GM23338 (cell line): Measurements from ENCODE around the gene CEP70. TPM values are rescaled to one million over a fixed set of nuclear protein-coding genes. Genes with fewer than 3 reads are reported as not detected.

Experiments
- ATAC-seq: fragments of 200-7000 bp; cut with Tn5 transposase; 3 replicates; pipeline ENCODE4 v1.9.1; 2020
- DNase-seq: peaks from one replicate; pipeline ENCODE4 v3.0.0-alpha.2; 2015; ENCODE audit warnings: low spot score
- H2AFZ ChIP-seq: fragments of 200-600 bp; sonication (generic); 2 replicates; pipeline ENCODE4 v1.8.0; 2016; ENCODE audit warnings: antibody characterized with exemption, mild to moderate bottlenecking, moderate library complexity
- H3F3A ChIP-seq: fragments of 200-600 bp; sonication (generic); replicated peaks from 2 replicates; pipeline ENCODE4 v1.8.0; 2017; ENCODE audit warnings: antibody characterized with exemption, mixed run types, low read depth
- H3K27ac ChIP-seq: fragments of 200-600 bp; sonication (generic); 2 replicates; pipeline ENCODE4 v1.6.1; 2016; ENCODE audit warnings: low read depth
- H3K27me3 ChIP-seq: fragments of 200-600 bp; sonication (generic); 2 replicates; pipeline ENCODE4 v1.8.0; 2016; ENCODE audit warnings: mild to moderate bottlenecking, mixed run types, moderate library complexity; ENCODE audit not compliant: insufficient read depth
- H3K36me3 ChIP-seq: fragments of 200-600 bp; sonication (generic); 2 replicates; pipeline ENCODE4 v1.8.0; 2016; ENCODE audit warnings: mild to moderate bottlenecking; ENCODE audit not compliant: insufficient read depth
- H3K4me1 ChIP-seq: fragments of 200-600 bp; sonication (generic); 2 replicates; pipeline ENCODE4 v1.8.0; 2016; ENCODE audit warnings: mild to moderate bottlenecking, moderate library complexity; ENCODE audit not compliant: insufficient read depth
- H3K4me2 ChIP-seq: fragments of 200-600 bp; sonication (generic); 2 replicates; pipeline ENCODE4 v1.7.1; 2017; ENCODE audit warnings: mixed run types
- H3K4me3 ChIP-seq: fragments of 200-600 bp; sonication (generic); 2 replicates; pipeline ENCODE4 v1.6.1; 2016; ENCODE audit warnings: mixed run types
- H3K79me2 ChIP-seq: fragments of 200-600 bp; sonication (generic); replicated peaks from 2 replicates; pipeline ENCODE4 v1.8.0; 2017; ENCODE audit warnings: mild to moderate bottlenecking; ENCODE audit not compliant: insufficient read depth
- H3K9me2 ChIP-seq: fragments of 200-600 bp; sonication (generic); 2 replicates; pipeline ENCODE4 v1.8.0; 2017; ENCODE audit not compliant: insufficient read depth
- H4K20me1 ChIP-seq: fragments of 200-600 bp; sonication (generic); replicated peaks from 2 replicates; pipeline ENCODE4 v1.8.0; 2017; ENCODE audit warnings: mild to moderate bottlenecking; ENCODE audit not compliant: insufficient read depth
- H3K27ac Mint-ChIP-seq: 2 replicates; pipeline ENCODE4 v1.8.0; 2020; ENCODE audit warnings: inconsistent platforms, mild to moderate bottlenecking, moderate library complexity, mixed read lengths
- H3K27me3 Mint-ChIP-seq: 3 replicates; pipeline ENCODE4 v1.8.0; 2022; ENCODE audit warnings: low read depth, mild to moderate bottlenecking, moderate library complexity, mixed read lengths, inconsistent platforms; ENCODE audit not compliant: insufficient read depth, poor library complexity
- H3K36me3 Mint-ChIP-seq: 3 replicates; pipeline ENCODE4 v1.8.0; 2021; ENCODE audit warnings: low read depth, mild to moderate bottlenecking, inconsistent platforms, moderate library complexity, mixed read lengths
- H3K4me1 Mint-ChIP-seq: 3 replicates; pipeline ENCODE4 v1.8.0; 2020; ENCODE audit warnings: mild to moderate bottlenecking, inconsistent platforms, mixed read lengths
- H3K4me3 Mint-ChIP-seq: 3 replicates; pipeline ENCODE4 v1.8.0; 2021; ENCODE audit warnings: moderate library complexity, mild to moderate bottlenecking, inconsistent platforms, mixed read lengths
- H3K9me3 Mint-ChIP-seq: 3 replicates; pipeline ENCODE4 v1.8.0; 2020; ENCODE audit warnings: moderate library complexity, mild to moderate bottlenecking, inconsistent platforms, mixed read lengths
- EZH2phosphoT487 ChIP-seq: fragments of 200-600 bp; sonication (generic); IDR thresholded peaks from one replicate; pipeline ENCODE4 v1.8.1; 2018; ENCODE audit warnings: antibody characterized with exemption; ENCODE audit not compliant: unreplicated experiment
- JUNB ChIP-seq: IDR thresholded peaks from one replicate; pipeline ENCODE4 v1.6.1; 2016; ENCODE audit warnings: antibody characterized with exemption; ENCODE audit not compliant: unreplicated experiment
- NANOG ChIP-seq: IDR thresholded peaks from 2 replicates; pipeline ENCODE4 v1.6.1; 2016; ENCODE audit warnings: antibody characterized with exemption, borderline replicate concordance
- POLR2AphosphoS5 ChIP-seq: IDR thresholded peaks from 2 replicates; pipeline ENCODE4 v1.6.1; 2016; ENCODE audit warnings: antibody characterized with exemption, low read depth
- STAT1 ChIP-seq: IDR thresholded peaks from one replicate; pipeline ENCODE4 v1.6.1; 2016; ENCODE audit warnings: antibody characterized with exemption; ENCODE audit not compliant: unreplicated experiment
- polyA plus RNA-seq: library from polyadenylated mRNA; unstranded; fragments of >200 nt; fragmentation: Nextera tagmentation; extraction: Ambion mirVana; gene quantifications from 2 replicates; pipeline ENCODE4 v1.2.1, GENCODE V29; 2016
- total RNA-seq: library from RNA; depleted of rRNA; stranded (reverse); fragments of >200 nt; shearing (Covaris generic); gene quantifications from 2 replicates; pipeline ENCODE4 v1.2.3, GENCODE V29; 2014
- TF ChIP-seq, protein P1 (sequence below): IDR thresholded peaks from 2 replicates; pipeline ENCODE4 v1.6.1; 2016; ENCODE audit warnings: antibody characterized with exemption
- TF ChIP-seq, protein P2 (sequence below), 2 experiments: fragments of 200-600 bp in 1 of 2; sonication (generic) in 1 of 2; conservative IDR thresholded peaks; 2 replicates each; pipeline versions ENCODE4 v1.5.1 to v1.6.1; 2016 to 2017; ENCODE audit warnings: antibody characterized with exemption in 2 of 2, low read depth in 2 of 2, mild to moderate bottlenecking in 2 of 2, moderate library complexity in 1 of 2
- TF ChIP-seq, protein P3 (sequence below): IDR thresholded peaks from one replicate; pipeline ENCODE4 v1.6.1; 2018; ENCODE audit warnings: antibody characterized with exemption; ENCODE audit not compliant: unreplicated experiment
- TF ChIP-seq, protein P4 (sequence below): fragments of 250-450 bp; sonication (Bioruptor Pico); IDR thresholded peaks from 2 replicates; pipeline ENCODE4 v1.5.0; 2020; ENCODE audit warnings: mild to moderate bottlenecking, moderate library complexity

Gene CEP70
- total and polyA plus RNA-seq, 2 experiments from 2014 or later: 28.8 to 31.4 TPM

DNA sequence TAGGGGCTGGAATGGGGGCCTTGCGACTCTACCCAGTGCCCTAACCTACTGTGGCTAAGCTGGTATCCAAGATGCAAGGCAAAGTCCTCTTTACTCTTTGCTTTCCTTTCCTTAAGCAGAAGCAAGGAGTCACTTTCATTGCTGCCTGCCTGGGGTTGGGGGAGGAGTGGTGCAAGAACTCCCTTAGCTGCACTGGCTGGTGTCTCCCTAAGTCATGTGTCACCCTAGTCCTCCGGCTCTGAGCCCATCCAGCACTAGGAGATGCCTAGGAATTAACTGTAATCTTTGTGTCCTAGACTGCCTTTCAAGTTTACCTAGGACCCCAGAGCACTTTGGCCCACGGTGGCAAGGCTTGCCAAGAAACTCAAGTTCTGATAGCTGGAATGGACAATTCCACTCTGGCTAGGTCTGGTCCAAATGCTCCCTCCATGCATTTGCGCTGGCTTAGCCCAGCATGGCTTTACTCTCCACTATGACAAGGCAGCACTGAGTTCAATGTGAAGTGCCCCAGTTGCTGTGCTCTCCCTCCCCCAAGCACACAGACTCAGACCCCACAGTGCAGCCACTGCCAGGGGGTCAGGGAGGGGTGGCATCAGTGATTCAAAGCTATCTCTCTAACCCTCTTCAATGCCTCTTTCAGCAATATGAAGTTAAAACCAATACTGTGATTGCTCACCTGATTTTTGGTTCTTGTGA lies 100.9 kb downstream of the CEP70 start (continued):
- TF ChIP-seq NANOG (no peak), EZH2phosphoT487 (no peak)
- TF ChIP-seq, protein P1, sequence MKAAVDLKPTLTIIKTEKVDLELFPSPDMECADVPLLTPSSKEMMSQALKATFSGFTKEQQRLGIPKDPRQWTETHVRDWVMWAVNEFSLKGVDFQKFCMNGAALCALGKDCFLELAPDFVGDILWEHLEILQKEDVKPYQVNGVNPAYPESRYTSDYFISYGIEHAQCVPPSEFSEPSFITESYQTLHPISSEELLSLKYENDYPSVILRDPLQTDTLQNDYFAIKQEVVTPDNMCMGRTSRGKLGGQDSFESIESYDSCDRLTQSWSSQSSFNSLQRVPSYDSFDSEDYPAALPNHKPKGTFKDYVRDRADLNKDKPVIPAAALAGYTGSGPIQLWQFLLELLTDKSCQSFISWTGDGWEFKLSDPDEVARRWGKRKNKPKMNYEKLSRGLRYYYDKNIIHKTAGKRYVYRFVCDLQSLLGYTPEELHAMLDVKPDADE: no peak
- TF ChIP-seq, protein P2, sequence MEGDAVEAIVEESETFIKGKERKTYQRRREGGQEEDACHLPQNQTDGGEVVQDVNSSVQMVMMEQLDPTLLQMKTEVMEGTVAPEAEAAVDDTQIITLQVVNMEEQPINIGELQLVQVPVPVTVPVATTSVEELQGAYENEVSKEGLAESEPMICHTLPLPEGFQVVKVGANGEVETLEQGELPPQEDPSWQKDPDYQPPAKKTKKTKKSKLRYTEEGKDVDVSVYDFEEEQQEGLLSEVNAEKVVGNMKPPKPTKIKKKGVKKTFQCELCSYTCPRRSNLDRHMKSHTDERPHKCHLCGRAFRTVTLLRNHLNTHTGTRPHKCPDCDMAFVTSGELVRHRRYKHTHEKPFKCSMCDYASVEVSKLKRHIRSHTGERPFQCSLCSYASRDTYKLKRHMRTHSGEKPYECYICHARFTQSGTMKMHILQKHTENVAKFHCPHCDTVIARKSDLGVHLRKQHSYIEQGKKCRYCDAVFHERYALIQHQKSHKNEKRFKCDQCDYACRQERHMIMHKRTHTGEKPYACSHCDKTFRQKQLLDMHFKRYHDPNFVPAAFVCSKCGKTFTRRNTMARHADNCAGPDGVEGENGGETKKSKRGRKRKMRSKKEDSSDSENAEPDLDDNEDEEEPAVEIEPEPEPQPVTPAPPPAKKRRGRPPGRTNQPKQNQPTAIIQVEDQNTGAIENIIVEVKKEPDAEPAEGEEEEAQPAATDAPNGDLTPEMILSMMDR (conservative IDR thresholded peaks at IDR 0.05; ENCODE audit: low read depth in 2 of 2): no peak
- TF ChIP-seq, protein P3, sequence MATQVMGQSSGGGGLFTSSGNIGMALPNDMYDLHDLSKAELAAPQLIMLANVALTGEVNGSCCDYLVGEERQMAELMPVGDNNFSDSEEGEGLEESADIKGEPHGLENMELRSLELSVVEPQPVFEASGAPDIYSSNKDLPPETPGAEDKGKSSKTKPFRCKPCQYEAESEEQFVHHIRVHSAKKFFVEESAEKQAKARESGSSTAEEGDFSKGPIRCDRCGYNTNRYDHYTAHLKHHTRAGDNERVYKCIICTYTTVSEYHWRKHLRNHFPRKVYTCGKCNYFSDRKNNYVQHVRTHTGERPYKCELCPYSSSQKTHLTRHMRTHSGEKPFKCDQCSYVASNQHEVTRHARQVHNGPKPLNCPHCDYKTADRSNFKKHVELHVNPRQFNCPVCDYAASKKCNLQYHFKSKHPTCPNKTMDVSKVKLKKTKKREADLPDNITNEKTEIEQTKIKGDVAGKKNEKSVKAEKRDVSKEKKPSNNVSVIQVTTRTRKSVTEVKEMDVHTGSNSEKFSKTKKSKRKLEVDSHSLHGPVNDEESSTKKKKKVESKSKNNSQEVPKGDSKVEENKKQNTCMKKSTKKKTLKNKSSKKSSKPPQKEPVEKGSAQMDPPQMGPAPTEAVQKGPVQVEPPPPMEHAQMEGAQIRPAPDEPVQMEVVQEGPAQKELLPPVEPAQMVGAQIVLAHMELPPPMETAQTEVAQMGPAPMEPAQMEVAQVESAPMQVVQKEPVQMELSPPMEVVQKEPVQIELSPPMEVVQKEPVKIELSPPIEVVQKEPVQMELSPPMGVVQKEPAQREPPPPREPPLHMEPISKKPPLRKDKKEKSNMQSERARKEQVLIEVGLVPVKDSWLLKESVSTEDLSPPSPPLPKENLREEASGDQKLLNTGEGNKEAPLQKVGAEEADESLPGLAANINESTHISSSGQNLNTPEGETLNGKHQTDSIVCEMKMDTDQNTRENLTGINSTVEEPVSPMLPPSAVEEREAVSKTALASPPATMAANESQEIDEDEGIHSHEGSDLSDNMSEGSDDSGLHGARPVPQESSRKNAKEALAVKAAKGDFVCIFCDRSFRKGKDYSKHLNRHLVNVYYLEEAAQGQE: no peak

DNA sequence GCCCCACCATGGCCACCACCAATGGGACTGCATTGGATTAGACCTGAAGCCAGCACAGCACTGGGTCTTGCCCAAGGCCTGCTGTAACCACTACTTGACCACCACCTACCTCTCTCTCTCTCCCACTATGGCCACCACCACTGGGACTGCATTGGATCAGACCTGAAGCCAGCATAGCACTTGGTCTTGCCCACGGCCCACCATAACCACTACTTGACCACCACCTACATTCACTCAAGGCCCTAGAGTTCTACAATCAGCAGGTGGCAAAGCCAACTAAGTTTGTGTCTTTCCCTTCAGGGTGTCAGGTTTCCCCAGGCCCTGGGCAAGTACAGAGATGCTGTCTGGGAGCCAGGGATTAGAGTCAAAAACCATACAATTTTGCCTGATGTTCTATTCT lies 102.1 kb downstream of the CEP70 start:
- DNase-seq: no peak
- no peaks in the 10 kb centered on the region for H4K20me1 ChIP-seq
- ATAC-seq: no peak
- Mint-ChIP-seq H3K27ac (no peak overlapping the region), H3K4me1 (peaks cover 9% of the 10 kb centered on the region), H3K36me3 (peaks cover 42% of the 10 kb centered on the region), H3K27me3 (peaks cover 2% of the 10 kb centered on the region), H3K4me3 (no peak overlapping the region), H3K9me3 (peaks cover 37% of the 10 kb centered on the region)
- H2AFZ ChIP-seq: no peak overlapping the region
- H3K27me3 ChIP-seq: no peaks in the 10 kb centered on the region
- H3K4me2 ChIP-seq: no peak overlapping the region
- no peak overlapping the region for H3K4me3 ChIP-seq
- H3K9me2 ChIP-seq: no peaks in the 10 kb centered on the region
- 0 out of 2 replicates have a peak, but pooled peaks cover 7% of the 10 kb centered on the region for H3K4me1 ChIP-seq
- no peak for TF ChIP-seq STAT1
- no peak for TF ChIP-seq EZH2phosphoT487
- TF ChIP-seq POLR2AphosphoS5: no peak
- TF ChIP-seq, protein P4, sequence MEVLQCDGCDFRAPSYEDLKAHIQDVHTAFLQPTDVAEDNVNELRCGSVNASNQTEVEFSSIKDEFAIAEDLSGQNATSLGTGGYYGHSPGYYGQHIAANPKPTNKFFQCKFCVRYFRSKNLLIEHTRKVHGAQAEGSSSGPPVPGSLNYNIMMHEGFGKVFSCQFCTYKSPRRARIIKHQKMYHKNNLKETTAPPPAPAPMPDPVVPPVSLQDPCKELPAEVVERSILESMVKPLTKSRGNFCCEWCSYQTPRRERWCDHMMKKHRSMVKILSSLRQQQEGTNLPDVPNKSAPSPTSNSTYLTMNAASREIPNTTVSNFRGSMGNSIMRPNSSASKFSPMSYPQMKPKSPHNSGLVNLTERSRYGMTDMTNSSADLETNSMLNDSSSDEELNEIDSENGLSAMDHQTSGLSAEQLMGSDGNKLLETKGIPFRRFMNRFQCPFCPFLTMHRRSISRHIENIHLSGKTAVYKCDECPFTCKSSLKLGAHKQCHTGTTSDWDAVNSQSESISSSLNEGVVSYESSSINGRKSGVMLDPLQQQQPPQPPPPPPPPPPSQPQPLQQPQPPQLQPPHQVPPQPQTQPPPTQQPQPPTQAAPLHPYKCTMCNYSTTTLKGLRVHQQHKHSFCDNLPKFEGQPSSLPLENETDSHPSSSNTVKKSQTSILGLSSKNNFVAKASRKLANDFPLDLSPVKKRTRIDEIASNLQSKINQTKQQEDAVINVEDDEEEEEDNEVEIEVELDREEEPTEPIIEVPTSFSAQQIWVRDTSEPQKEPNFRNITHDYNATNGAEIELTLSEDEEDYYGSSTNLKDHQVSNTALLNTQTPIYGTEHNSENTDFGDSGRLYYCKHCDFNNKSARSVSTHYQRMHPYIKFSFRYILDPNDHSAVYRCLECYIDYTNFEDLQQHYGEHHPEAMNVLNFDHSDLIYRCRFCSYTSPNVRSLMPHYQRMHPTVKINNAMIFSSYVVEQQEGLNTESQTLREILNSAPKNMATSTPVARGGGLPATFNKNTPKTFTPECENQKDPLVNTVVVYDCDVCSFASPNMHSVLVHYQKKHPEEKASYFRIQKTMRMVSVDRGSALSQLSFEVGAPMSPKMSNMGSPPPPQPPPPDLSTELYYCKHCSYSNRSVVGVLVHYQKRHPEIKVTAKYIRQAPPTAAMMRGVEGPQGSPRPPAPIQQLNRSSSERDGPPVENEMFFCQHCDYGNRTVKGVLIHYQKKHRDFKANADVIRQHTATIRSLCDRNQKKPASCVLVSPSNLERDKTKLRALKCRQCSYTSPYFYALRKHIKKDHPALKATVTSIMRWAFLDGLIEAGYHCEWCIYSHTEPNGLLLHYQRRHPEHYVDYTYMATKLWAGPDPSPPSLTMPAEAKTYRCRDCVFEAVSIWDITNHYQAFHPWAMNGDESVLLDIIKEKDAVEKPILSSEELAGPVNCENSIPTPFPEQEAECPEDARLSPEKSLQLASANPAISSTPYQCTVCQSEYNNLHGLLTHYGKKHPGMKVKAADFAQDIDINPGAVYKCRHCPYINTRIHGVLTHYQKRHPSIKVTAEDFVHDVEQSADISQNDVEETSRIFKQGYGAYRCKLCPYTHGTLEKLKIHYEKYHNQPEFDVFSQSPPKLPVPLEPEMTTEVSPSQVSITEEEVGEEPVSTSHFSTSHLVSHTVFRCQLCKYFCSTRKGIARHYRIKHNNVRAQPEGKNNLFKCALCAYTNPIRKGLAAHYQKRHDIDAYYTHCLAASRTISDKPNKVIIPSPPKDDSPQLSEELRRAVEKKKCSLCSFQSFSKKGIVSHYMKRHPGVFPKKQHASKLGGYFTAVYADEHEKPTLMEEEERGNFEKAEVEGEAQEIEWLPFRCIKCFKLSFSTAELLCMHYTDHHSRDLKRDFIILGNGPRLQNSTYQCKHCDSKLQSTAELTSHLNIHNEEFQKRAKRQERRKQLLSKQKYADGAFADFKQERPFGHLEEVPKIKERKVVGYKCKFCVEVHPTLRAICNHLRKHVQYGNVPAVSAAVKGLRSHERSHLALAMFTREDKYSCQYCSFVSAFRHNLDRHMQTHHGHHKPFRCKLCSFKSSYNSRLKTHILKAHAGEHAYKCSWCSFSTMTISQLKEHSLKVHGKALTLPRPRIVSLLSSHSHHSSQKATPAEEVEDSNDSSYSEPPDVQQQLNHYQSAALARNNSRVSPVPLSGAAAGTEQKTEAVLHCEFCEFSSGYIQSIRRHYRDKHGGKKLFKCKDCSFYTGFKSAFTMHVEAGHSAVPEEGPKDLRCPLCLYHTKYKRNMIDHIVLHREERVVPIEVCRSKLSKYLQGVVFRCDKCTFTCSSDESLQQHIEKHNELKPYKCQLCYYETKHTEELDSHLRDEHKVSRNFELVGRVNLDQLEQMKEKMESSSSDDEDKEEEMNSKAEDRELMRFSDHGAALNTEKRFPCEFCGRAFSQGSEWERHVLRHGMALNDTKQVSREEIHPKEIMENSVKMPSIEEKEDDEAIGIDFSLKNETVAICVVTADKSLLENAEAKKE (CRISPR knock-in tag): no peak
- no peak for TF ChIP-seq JUNB
- H3K36me3 ChIP-seq: no peaks in the 10 kb centered on the region; the same call in 1 of the 2 replicates
- no peaks in the 10 kb centered on the region for H3K79me2 ChIP-seq
- no peaks in the 10 kb centered on the region for H3F3A ChIP-seq
- H3K27ac ChIP-seq: no peak overlapping the region
